Astrocyte (in vitro differentiated cells and primary cell): Measurements from ENCODE around the gene GCNT1.

Experiments used
- EZH2 ChIP-seq: IDR thresholded peaks from 2 replicates; pipeline ENCODE4 v1.6.1; 2012; ENCODE audit warnings: mild to moderate bottlenecking, low read length, inconsistent platforms; ENCODE audit not compliant: insufficient read depth
- TF ChIP-seq, protein P1 (sequence below): IDR thresholded peaks from 2 replicates; pipeline ENCODE4 v1.5.1; 2011; ENCODE audit warnings: low read depth, mild to moderate bottlenecking, inconsistent platforms, low read length, moderate library complexity; ENCODE audit not compliant: insufficient read depth

DNA sequence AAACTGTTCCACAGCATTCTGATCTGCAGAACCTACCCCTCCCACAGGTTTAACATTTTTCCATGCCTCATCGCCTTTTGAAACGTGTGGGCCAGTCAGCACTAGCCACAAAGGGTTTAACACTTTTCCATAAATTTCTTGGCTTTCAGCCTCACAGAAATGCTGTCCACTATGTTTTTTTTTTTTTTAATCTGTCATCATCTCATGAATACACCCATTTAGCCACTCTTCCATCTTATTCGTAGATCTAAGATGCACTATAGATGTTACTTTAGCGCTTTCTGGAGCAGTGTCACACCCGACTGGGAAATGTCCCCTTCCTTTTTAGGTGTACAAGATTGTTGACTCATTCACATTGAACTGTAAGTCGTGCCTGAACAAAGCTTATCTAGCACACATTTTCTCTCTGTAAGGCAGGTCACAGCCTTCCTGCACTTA, 62.3 kb downstream of the GCNT1 start:
- no peak for TF ChIP-seq EZH2
- TF ChIP-seq, protein P1, sequence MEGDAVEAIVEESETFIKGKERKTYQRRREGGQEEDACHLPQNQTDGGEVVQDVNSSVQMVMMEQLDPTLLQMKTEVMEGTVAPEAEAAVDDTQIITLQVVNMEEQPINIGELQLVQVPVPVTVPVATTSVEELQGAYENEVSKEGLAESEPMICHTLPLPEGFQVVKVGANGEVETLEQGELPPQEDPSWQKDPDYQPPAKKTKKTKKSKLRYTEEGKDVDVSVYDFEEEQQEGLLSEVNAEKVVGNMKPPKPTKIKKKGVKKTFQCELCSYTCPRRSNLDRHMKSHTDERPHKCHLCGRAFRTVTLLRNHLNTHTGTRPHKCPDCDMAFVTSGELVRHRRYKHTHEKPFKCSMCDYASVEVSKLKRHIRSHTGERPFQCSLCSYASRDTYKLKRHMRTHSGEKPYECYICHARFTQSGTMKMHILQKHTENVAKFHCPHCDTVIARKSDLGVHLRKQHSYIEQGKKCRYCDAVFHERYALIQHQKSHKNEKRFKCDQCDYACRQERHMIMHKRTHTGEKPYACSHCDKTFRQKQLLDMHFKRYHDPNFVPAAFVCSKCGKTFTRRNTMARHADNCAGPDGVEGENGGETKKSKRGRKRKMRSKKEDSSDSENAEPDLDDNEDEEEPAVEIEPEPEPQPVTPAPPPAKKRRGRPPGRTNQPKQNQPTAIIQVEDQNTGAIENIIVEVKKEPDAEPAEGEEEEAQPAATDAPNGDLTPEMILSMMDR = no peak
